Measurements from ENCODE around the gene PLAC8L1.

DNA sequence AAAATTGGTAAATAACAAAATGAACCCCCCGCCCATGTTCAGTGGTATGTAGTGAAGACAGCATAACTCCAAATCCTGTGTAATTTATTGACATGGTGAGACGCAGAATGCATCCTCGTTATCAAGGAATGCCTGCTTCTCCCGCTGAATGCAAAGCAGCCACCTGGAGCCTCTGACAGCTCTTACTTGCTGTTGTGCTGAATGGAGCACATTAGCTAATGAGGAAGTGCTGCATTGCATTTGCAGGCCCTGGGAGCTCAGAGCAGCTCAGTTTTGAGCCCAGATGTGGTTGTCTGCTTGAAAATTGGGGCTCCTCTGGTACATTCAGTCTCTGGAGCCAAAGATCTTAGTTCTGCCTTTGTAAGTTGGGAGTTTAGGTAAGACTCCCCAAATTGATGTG lies 28.9 kb downstream of the PLAC8L1 start:
- TF ChIP-seq ZNF274 (IDR thresholded peaks at IDR 0.05; ENCODE audit: low read depth, low read length) = no peak
- no peak for TF ChIP-seq YY1 (IDR thresholded peaks at IDR 0.05; ENCODE audit: insufficient read depth, insufficient read length)
